Renal pelvis (tissue), 4 donors: ENCODE data around the gene ADSS2. TPM values are rescaled to one million over a fixed set of nuclear protein-coding genes. Genes with fewer than 3 reads are reported as not detected.
"Not testable (repeated sequence)": the region's sequence is repeated elsewhere in the genome, so short reads cannot be mapped to it uniquely, and the experiment has no call there.

ENCODE experiments used
- DNase-seq: peaks from one replicate; pipeline ENCODE4 v3.0.0-alpha.2; 2013
- polyA plus RNA-seq, 3 donors: library from polyadenylated mRNA; unstranded; fragments of 120-200 nt; gene quantifications; one replicate each; pipeline ENCODE4 v1.2.1, GENCODE V29; 2013; ENCODE audit not compliant: insufficient read length in 3 of 3

ADSS2 gene
- polyA plus RNA-seq, 3 donors: 51.1 to 57.5 (median 54.0) TPM

- DNase-seq: no peak
Measured at GRCh38 chr1:244369256-244370057, 82.3 kb downstream of the ADSS2 start.

- no peak for DNase-seq
Measured at GRCh38 chr1:244368279-244368678, 83.4 kb downstream of the ADSS2 start.

GRCh38 chr1:244367399-244368114, 84.2 kb downstream of the ADSS2 start:
- DNase-seq: no peak

GRCh38 chr1:244365809-244366208, 85.9 kb downstream of the ADSS2 start:
- DNase-seq: peak; percentile 48

- DNase-seq: not testable (repeated sequence)
Measured at GRCh38 chr1:244365262-244365661, 86.4 kb downstream of the ADSS2 start.

GRCh38 chr1:244362476-244362875, 89.2 kb downstream of the ADSS2 start:
- no peak for DNase-seq

- peak; percentile 44 for DNase-seq
Measured at GRCh38 chr1:244361764-244362473, 89.8 kb downstream of the ADSS2 start.

Other genes starting within 250 kb of the ADSS2 start
- gene CATSPERE, start 9.4 kb upstream of the ADSS2 start, polyA plus RNA-seq: 1 to 10 TPM; 1.5 to 1.8 (median 1.6) TPM
- 10 to 100 TPM; 40.0 to 44.3 (median 41.3) TPM for gene DESI2, start 201.2 kb upstream of the ADSS2 start, polyA plus RNA-seq